Measurements from ENCODE around the gene CENPL.

GRCh38 chr1:173757666-173758065 is 67.0 kb downstream of the CENPL start:
- TF ChIP-seq CTCF (IDR thresholded peaks at IDR 0.05) (no peak), POLR2A (IDR thresholded peaks at IDR 0.05) (no peak)
